GM21786 (cell line): Measurements from ENCODE around the gene THOP1.

Source experiments
- ATAC-seq: cut with Tn5 transposase; IDR thresholded peaks from one replicate; pipeline ENCODE4 v1.9.1; 2021; ENCODE audit not compliant: unreplicated experiment

THOP1 gene

DNA sequence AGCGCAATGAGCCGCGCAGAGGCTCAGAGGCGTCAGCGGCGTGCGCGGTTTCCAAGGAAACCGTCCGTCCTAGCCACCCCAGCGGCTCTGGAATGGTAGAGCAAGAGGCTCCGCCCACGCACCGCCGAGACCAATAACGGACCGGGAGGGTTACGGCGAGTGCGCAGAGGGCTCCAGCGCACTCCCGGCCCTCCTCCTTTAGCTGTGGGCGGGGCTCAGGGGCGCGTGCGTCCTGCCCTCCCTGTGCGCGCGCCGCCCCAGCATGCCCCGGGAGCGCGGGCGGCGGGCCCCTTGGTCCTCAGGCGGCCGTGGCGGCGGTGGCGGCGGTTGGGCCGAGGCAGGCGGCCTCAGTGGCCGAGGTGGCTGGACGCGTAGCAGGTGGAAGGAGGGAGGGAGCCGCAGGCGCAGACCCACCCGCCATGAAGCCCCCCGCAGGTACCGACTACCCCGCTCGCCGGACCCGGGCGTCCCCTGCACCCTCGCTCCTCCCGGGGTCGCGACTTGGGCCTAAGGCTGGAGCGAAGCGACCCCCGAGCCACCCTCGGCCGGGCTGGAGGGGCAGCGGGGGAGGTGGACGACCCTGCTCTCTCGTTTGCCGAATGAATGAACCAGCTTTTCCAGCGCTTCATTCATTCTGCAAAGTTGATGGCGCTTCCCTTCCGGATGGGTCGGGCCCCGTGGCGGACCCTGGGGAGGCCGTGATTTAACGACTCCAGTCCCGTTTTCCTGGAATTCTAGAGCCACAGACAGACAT, at the start of gene THOP1:
Gene THOP1 (plus strand): TSS at position 260 of the 754 bp plus-strand sequence. CDS start 160 bp downstream, at position 420.
- peak; percentile 65 for ATAC-seq

DNA sequence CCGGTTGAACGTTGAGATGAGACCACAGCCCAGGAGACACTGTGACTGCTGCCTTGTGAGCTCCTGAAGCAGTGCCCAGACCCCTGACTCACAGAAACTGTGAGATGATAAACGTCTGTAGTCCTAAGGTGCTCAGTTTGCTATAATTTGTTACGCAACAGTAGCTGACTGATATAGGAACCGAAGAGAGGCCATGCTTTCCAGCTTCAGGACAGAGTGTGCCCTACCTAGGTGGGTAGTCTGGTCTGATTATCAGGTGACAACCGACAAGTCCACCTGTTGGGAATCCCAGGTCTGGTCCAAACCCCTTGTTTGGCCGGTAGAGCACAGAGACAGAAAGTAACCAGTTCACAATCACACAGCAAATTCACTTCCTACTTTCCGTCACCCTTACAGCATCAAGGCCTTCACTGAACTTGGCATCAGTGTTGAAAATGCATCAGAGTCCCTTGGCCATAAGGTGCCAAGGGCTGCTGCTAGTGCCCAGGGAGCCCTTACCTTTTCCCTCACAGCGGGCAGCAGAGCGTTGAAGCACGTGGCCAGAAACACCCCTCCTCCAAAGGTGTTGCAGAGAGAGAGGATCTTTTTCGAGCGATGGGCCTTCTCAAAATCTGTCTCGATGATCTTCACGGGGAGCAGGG, 48.6 kb upstream of the THOP1 start:
- ATAC-seq, result no peak

DNA sequence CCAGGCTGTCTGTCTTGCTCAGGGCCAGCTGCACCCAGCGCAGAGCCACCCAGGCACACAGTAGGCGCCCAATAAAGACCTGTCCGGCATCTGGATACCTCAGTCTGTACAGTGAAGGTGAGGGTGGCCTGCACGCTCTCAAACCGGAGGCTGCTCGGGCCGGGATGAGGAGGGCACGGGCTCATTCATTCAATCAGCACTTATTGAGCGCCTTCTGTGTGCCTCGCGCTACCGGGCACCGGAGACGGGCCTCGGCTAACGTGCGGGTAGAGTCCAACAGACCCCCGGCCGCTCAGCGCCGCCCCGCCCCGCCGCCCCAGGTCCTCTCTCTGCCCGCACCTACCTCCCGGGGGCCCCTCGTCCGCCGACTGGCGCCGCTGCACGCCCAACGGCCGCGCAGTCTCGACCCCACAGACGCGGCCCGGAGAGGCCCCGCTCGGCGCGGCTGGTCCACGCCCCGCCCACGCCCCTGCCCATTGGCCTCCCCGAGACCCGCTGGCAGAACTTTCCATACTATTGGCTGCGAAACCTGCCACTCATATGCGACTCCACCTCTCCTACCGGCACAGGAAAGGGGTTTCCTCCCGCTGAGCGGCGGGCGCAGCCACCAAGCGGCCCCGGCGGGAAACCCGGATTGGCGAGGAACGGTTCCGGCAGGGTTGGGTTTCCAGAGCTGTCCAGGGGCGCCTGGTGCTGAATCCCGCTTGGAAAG, 45.5 kb upstream of the THOP1 start, which contains the start of gene SLC39A3:
Gene SLC39A3 (minus strand): TSS at position 416 of the 712 bp plus-strand sequence. CDS start 2,760 bp downstream, outside the sequence.
- ATAC-seq, result peak; percentile 86

DNA sequence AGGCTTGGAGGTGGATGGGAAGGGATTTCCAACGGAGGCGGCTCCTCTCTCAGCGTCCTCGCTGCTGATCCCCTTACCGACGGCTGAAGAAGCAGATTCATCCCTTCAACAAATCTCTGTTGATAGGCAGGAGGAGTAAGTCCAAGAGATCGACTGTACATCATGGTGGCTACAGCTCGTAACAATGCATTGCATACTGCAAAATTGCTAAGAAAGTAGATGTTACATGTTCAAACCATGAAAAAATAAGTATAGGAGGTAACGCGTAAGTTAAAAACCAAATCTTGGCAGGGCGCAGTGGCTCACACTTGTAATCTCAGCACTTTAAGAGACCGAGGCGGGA, 45.0 kb upstream of the THOP1 start:
- ATAC-seq, result no peak

DNA sequence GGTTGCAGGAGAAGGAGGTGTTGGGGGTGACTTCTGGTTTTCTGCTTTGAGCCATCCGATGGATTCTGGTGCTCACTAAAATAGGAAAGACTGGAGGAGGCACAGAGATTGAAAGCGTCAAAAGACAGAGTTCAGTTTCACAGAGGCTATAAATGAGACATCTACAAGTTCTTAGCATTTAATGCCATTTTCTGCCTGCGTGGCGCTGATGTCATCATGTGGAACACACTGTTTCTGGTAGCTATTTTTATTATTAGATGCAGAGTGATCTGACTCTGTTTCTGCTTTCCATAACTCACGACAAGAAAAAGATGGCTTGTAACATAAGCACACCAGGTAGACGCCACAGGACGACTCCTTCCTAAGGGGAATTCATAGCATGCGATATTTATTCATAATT, 42.2 kb upstream of the THOP1 start:
- ATAC-seq, result no peak

DNA sequence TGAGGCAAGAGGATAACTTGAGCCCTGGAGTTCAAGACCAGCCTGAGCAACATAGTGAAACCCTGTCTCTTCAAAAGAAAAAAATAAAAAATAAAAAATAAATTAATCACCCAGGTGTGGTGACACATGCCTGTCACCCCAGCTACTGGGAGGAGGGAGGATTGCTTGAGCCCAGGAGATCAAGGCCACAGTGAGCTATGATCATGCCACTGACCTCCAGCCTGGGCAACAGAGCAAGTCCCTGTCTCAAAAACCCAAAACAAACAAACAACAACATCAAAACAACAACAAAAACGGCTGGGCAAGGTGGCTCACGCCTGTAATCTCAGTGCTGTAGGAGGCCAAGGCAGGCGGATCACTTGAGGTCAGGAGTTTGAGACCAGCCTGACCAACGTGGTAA, 41.2 kb upstream of the THOP1 start:
- no peak for ATAC-seq

DNA sequence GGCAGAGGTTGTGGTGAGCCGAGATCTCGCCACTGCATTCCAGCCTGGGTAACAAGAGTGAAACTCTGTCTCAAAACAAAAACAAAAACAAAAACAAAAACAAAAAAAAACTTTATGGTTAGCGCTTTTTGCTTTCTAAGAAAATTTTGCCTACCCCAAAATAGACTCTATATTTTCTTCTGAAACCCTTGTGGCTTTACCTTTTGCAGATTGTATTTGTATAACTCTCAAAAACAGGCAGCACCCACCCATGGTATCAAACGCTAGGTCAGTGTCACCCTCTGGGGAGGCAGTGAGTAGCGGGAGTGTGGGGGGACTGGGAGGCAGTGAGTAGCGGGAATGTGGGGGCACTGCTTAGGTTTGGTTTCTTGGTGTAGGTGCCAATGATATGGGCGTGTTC, 38.0 kb upstream of the THOP1 start:
- no peak for ATAC-seq

DNA sequence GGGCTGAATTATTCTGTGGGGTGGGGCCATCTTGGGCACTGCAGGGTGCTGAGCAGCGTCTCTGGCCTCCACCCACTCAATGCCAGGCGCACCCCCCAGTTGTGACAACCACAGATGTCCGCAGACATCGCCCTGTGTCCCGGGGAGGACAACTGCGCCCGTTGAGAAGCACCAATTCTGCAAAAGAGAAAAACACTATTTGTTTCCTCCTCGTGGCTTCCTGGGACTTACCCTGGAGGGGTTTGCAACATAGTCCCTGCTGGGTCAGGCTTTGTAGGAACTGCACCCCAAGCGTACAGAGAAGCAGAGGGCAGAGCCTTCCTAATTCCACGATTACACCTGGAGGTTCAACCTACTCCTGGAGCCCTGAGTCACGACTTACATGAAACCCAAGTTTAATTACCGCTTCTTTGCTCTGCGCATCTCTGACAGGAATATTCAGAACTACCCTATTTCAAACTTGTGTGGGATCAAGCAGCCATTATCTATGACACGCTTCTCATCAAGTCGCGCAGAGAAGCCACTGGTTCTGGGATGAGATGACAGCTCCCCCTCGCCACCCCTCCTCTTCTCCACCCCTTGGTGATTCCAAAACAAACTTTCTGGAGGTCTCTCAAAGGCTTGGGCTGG, 34.4 kb upstream of the THOP1 start:
- ATAC-seq, result no peak

DNA sequence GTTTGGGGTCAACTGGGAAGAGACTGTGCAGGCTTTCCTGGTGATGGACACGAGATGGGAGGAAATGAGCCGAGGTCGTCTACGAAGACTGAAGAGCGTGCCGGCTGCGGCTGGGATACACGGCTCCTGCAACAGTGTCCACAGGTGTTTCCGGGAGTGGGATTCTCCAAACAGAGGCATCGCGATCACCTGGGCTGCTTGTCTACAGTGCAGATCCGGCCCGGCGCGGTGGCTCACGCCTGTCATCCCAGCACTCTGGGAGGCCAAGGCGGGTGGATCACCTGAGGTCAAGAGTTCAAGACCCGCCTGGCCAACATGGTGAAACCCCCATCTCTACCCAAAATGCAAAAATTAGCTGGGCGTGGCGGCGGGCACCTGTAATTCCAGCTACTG, 33.9 kb upstream of the THOP1 start:
- no peak for ATAC-seq

DNA sequence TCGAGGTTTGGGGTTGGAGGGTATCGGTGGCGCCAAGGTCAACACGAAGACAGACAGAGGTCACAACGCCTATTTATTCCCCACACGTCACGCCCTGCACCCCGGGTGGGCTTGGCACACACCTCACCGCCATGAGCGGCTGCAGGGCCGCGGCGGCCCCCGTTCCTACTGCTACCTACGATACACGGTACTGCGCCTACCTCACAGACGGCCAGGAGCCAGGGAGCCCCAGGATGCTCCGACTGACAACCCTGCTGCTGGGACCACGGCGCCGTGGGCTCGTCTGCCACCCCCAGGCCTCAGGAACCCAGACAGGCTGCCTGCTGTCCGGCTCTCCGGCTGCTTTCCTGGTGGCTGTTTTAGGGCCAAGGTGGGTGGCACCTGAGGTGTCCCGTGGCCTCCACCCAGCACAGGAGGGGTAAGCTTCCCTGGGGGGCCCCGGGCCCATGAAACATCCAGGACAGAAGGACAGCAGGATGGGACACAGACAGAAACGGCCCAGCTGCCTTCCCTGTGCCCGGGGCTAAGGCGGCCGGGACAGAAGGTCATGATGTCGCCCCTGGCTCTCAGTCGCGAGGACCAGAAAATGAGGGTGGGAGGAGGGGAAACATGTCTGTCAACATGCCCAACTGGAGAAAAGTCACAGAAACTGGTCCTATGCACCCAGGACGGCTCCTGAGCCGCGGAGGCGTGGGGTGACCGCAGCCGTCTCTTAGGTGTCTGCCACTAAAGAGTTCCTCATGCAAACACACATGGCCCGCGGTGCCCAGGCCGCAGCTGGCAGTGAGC, 30.4 kb upstream of the THOP1 start:
- ATAC-seq, result no peak

DNA sequence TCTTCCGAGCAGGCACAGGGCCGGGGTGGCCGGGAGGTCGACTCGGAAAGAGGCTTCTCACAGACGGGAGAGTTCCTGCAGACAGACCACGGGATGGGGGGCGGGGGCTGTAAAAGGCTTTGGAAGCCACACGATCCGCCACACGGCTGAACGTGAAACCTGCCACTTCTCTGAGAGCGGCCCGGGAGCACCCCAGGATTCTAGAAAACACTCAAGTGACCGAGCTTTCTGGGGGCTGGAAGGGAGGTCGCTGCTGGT, 29.9 kb upstream of the THOP1 start:
- no peak for ATAC-seq

DNA sequence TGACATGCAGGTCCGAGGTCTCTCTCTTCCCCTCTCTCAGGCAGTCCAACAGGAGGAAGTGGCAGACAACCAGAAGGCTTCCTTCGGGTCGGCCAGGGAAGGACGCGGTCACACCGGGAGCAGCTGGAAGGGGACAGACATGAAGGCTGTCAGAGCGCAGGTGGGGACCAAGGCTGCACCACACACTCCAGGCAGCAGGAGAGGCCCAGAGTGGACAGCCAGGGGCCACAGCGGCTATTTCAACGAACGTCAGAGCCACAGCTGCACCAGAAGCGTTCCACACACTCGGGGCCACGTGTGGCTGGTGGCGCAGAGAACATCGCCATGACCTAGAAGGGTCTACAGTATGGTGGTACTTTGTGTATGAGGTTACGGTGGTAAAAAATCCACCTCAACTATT, 29.5 kb upstream of the THOP1 start:
- no peak for ATAC-seq

DNA sequence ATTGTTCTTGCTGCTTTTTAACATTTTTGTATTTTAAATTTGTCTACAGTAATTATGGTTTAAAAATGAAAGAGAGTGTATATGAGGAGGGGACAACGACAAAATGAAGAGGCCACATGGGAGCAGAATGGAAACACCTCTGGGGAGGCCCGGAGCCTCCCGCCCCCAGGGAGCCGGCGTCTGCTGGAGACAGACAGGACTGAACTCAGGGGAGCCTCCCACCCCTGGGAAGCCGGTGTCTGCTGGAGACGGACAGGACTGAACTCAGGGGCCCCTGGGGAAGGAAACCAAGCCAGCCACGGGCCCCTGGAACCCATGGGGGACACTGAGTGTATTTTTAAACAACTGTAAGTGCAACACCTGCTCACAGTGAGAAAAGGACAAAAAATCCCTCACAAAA, 28.8 kb upstream of the THOP1 start:
- ATAC-seq, result no peak

DNA sequence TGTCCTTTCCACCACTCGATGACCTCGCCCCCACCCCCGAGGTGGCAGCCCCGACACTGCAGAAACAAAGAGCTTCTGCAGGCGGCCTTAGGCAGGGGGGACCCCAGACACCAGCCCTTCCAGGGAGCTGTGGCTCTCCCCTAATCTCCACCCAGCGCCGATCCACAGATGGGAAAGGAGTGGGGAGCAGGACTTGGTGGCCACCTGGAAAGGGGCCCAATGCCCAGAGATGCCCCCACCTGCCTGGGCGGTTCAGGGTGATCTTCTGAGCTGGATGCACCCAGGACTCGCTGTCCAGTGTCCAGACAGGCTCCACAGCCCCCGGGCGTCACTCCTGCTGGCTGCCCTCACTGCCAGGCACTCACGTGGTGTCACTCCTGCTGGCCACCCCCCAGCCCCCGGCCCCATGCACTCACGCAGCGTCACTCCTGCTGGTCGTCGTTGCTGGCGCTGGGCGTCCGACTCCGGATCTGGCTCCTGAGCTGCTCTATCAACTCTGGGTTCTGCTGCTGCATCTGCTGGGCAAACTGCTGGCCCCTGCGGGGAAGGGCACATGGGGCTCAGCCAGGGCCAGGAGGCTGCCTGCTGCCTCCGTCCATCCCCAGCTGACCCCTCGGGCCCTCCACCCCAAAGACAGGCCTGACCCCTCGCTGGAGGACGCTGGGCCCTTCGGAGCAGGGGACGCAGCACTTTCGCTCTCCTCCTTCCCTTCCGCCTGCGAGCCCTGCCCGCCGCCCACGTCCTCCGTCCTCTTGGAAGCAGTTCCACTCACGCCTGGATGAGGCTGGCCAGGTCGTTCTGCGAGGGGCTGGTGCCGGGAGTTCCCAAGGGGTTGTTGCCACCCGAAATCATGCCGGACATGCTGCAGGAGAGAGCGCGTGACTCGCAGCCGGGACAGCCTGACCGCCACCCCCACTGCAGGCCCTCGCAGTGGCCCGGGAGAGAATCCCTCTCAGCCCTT, 28.1 kb upstream of the THOP1 start:
- no peak for ATAC-seq

DNA sequence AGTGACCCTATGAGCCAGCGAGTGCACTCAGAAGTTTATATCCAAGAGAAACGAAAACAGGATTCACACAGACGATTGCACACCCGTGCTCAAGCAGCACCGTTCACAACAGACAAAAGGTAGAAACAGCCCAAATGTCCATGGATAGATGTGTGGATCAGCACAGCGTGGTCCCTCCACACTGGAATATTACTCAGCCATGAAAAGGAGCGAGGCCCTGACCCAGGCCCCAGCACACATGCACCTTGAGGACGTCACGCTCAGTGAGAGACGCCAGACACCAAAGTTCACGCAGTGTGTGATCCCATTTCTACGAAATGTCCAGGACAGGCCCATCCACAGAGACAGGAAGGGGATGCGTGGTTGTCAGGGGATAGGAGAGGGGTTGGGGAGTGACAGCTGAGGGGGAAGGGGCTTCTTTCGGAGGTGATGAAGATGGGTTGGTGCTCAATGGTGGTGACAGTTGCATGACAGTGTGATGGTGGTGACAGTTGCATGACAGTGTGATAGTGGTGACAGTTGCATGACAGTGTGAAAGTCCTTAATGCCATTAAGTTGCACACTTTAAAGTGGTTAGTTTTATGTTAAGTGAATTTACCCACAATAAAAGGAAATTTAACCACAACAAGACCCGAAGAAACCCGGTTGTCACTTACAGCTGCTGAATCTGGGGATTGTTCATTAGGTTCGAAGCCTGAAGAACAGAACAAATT, 26.5 kb upstream of the THOP1 start:
- no peak for ATAC-seq

DNA sequence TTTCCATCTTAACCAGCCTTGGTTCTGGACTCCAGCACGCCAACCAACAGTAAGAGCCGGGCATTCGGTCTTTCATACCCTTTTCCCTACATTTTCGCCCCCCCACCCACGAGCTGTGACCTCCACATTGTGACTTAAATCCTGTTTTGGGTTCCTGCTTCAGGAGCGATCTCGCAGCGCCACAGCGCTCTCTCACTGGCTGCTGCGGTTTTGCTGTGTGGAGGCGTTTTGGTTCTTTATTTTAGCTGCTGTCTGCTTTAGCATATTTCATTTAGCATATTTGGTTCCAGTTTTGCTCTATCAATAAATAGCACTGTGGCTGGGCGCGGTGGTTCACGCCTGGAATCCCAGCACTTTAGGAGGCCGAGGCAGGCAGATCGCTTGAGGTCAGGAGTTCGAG, 25.9 kb upstream of the THOP1 start:
- ATAC-seq, result no peak

DNA sequence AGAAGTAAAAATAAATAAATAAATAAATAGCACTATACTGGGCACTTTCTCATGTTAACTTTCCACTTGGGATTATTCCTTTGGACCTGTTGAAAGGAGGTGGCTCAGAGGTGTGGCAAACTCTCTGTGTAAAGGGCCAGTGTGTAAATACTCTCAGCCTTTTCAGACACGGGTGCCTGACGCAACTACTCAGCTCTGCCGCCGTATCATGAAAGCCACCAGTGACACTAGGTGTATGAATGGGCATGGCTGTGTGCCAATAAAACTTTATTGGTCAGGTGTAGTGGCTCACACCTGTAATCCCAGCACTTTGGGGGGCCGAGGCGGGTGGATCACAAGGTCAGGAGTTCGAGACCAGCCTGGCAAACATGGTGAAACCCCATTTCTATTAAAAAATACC, 25.3 kb upstream of the THOP1 start:
- no peak for ATAC-seq

DNA sequence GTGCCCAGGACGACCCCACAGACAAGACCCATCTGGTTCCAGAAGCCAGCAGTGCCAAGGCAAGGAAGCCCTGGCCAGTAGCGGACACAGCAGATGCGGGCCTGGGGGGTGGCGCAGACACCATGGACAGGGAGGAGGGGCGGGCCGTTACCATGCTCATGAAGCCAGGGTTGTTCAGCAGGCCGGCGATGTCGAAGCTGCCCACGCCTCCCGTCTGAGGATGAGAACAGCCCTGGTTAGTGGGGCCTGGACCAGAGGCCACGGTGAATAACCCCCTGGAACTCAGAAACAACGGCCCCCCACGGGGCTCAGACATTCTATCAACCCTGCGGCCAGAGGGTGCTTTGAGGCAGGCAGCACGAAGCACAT, 24.0 kb upstream of the THOP1 start:
- ATAC-seq, result no peak
